Heart left ventricle (tissue), 13 donors: ENCODE measurements around the gene GRB2.
"Not testable (repeated sequence)": the region's sequence is repeated elsewhere in the genome, so short reads cannot be mapped to it uniquely, and the experiment has no call there.

Experiments used
- CTCF ChIP-seq, 12 donors: fragments of 200-600 bp; sonication (generic) in 4 of 12; IDR thresholded peaks; one replicate each; pipeline versions ENCODE4 v1.5.0 to v1.8.0; 2018 to 2022; ENCODE audit warnings: antibody characterized with exemption in 12 of 12, mild to moderate bottlenecking in 5 of 12
- POLR2A ChIP-seq, 2 donors: fragments of 450-650 bp; IDR thresholded peaks; one replicate each; pipeline ENCODE4 v1.6.1; 2017; ENCODE audit warnings: antibody characterized with exemption in 2 of 2, mild to moderate bottlenecking in 2 of 2, moderate library complexity in 2 of 2
- donor health status: ischemic (EF 13 %, LVEDD 7.1; RV severe dilation, severe dysfunction).
- donor health status: DM: no; HTN: yes; CAD: no.
- donor health status: DM: no; HTN: no; CAD: no.
- donor health status: ischemic (EF 25% LVEDD 6.9; RV normal size, moderate dysfunction).
- donor health status: ischemic (EF 25% LVEDD 5.7; RV mildly dilated, moderate dysfunction).
- donor health status: ischemic (EF 35%, LVEDD 5.7; RV mildly dilated, moderate dysfunction).
- donor health status: nonischemic (EF 11% LVEDD 7.7; RV severe dilation, severe dysfunction).
- donor health status: DM: yes; HTN: yes; CAD: no.
- donor health status: PGD.
- donor health status: ischemic (EF 29% LVEDD 5.4; RV normal size, mild dysfunction).
- donor health status: nonischemic (EF 23%, LVEDD 6.1; RV moderate dilation, normal function).

DNA sequence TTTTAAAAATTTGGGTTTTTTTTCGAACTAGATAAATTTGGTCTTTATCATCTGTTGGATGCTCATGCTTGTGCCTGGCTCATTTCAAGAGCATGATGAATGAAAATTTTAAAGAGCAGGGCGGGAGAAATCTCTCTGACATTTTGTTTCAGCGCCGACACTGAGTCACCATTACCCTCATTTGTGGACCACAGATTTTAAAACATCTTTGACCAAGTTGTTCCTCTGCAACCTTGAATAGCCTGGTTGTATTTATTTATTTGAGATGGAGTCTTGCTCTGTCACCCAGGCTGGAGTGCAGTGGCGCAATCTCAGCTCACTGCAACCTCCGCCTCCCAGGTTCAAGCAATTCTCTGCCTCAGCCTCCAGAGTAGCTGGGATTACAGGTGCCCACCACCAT lies 29.0 kb upstream of the GRB2 start:
- not testable (repeated sequence) for TF ChIP-seq POLR2A, CTCF (IDR thresholded peaks at IDR 0.05)
